Measurements from ENCODE around the gene CSMD2.

The CSMD2 gene

DNA sequence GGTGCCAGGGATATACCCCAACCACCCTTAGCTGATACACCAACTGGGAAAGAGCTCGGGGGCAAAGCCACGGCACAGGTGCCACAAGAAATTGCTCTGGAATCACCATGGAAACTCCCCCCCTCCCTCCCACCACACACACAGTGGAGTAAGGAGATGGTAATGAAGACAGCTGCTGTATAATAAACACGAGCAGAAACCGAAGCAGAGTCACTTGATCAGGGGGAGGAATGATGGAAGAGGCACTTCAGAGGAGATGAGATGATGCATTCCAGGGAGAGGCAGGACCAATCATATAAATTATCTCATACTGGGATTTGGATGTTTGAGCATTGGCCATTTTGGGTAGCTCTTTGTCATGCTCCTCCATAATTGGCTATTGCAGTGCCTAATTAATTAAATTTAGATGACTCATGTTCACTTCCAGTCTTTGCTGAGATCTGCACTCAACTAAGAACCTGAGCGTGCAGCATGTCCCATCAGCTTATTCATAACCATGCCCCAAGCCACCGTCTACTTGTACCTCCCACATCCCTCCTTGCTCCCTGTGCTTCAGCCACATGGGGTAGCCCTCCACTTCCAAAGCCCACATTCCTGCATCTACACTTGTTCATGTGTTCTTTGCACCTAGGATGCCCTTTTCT, 503.1 kb downstream of the CSMD2 start:
- Histone ChIP-seq H3K9me3 (ENCODE audit: insufficient read depth, low read length) (no peaks in the 10 kb centered on the region), H3K9ac (ENCODE audit: insufficient read length, low read depth) (no peak overlapping the region), H3K36me3 (ENCODE audit: insufficient read depth, insufficient read length, low read length) (peaks cover 3% of the 10 kb centered on the region), H3K4me1 (ENCODE audit: insufficient read depth, insufficient read length) (no peaks in the 10 kb centered on the region), H3K4me3 (ENCODE audit: insufficient read length, low read depth) (no peak overlapping the region), H3K27me3 (ENCODE audit: insufficient read depth, insufficient read length) (no peaks in the 10 kb centered on the region)
- DNase-seq (ENCODE audit: low read depth, low spot score), result no peak
- TF ChIP-seq SUZ12 (IDR thresholded peaks at IDR 0.05; ENCODE audit: extremely low read depth, insufficient read depth, insufficient read length) (no peak), ZNF274 (IDR thresholded peaks at IDR 0.05; ENCODE audit: low read depth, low read length) (no peak), YY1 (IDR thresholded peaks at IDR 0.05; ENCODE audit: insufficient read depth, insufficient read length) (no peak)

DNA sequence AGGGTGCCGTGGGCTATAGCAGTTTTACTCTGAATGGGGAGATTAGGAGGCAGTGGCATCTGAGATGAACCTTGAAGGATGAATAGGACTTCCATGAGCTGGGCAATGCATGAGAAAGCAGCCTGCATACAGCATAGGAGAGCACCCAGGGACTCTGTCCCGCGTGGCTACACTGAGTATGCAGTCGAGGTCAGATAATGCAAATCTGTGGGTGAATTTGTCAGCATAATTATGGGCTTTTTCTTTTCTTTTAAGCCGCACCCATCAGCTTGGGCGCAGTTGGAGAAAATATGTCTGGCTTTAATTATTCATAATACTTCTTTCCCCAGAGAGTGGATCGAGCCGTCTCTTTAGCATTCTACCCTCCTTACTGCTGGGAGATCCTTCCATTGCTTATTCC, 504.1 kb downstream of the CSMD2 start:
- H3K9ac ChIP-seq (ENCODE audit: insufficient read length, low read depth), result no peak overlapping the region
- H3K36me3 ChIP-seq (ENCODE audit: insufficient read depth, insufficient read length, low read length), result peaks cover 3% of the 10 kb centered on the region
- H3K27me3 ChIP-seq (ENCODE audit: insufficient read depth, insufficient read length), result no peaks in the 10 kb centered on the region
- DNase-seq (ENCODE audit: low read depth, low spot score), result no peak
- TF ChIP-seq SUZ12 (IDR thresholded peaks at IDR 0.05; ENCODE audit: extremely low read depth, insufficient read depth, insufficient read length), result no peak
- no peak for TF ChIP-seq ZNF274 (IDR thresholded peaks at IDR 0.05; ENCODE audit: low read depth, low read length)
- TF ChIP-seq YY1 (IDR thresholded peaks at IDR 0.05; ENCODE audit: insufficient read depth, insufficient read length), result no peak
- H3K4me3 ChIP-seq (ENCODE audit: insufficient read length, low read depth), result no peak overlapping the region
- H3K4me1 ChIP-seq (ENCODE audit: insufficient read depth, insufficient read length), result no peaks in the 10 kb centered on the region
- no peaks in the 10 kb centered on the region for H3K9me3 ChIP-seq (ENCODE audit: insufficient read depth, low read length)

DNA sequence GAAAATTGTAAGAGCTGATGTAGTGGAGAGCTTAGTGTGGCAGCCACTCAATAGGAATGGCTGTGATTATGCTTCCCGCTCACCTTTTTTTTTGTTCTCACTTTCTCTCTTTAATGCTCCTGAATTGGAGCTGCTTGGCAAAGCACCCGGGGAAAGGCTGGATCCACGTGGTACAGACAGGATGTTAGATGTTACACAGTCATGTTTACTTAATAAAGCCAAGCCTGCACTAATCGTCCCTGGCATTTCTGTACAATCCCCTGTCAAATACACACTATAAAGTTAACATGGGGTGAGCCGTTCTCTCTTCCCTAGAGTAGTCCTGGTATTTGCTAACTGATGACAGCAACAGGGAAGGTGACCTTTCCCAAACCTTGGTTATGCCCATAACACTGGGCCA, 504.8 kb downstream of the CSMD2 start:
- no peaks in the 10 kb centered on the region for H3K27me3 ChIP-seq (ENCODE audit: insufficient read depth, insufficient read length)
- H3K4me1 ChIP-seq (ENCODE audit: insufficient read depth, insufficient read length), result no peaks in the 10 kb centered on the region
- no peak for TF ChIP-seq ZNF274 (IDR thresholded peaks at IDR 0.05; ENCODE audit: low read depth, low read length)
- TF ChIP-seq YY1 (IDR thresholded peaks at IDR 0.05; ENCODE audit: insufficient read depth, insufficient read length), result no peak
- no peak for TF ChIP-seq SUZ12 (IDR thresholded peaks at IDR 0.05; ENCODE audit: extremely low read depth, insufficient read depth, insufficient read length)
- DNase-seq (ENCODE audit: low read depth, low spot score), result no peak
- peaks cover 3% of the 10 kb centered on the region for H3K36me3 ChIP-seq (ENCODE audit: insufficient read depth, insufficient read length, low read length)
- H3K9me3 ChIP-seq (ENCODE audit: insufficient read depth, low read length), result no peaks in the 10 kb centered on the region
- no peak overlapping the region for H3K9ac ChIP-seq (ENCODE audit: insufficient read length, low read depth)
- no peak overlapping the region for H3K4me3 ChIP-seq (ENCODE audit: insufficient read length, low read depth)

DNA sequence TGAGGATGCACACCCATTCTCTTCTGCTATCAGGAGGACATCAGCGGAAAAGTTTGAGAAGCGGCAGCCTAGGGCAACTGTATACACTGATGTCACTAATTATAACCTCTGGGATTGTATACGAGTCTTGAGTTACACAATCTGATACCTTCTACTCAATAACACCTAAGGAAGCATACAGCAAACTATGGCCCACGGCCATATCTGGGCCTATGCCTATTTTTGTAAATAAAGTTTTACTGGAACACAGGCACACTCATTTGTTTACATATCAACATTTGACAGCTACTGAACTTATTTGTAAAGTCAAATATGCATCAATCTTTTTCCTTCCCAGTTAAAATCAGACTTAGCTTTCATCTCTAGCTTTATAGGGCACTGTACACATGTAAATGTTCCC, 505.4 kb downstream of the CSMD2 start:
- TF ChIP-seq YY1 (IDR thresholded peaks at IDR 0.05; ENCODE audit: insufficient read depth, insufficient read length), result no peak
- TF ChIP-seq ZNF274 (IDR thresholded peaks at IDR 0.05; ENCODE audit: low read depth, low read length), result no peak
- TF ChIP-seq SUZ12 (IDR thresholded peaks at IDR 0.05; ENCODE audit: extremely low read depth, insufficient read depth, insufficient read length), result no peak
- Histone ChIP-seq H3K4me3 (ENCODE audit: insufficient read length, low read depth) (no peak overlapping the region), H3K36me3 (ENCODE audit: insufficient read depth, insufficient read length, low read length) (peaks cover 3% of the 10 kb centered on the region), H3K9ac (ENCODE audit: insufficient read length, low read depth) (no peak overlapping the region), H3K9me3 (ENCODE audit: insufficient read depth, low read length) (no peaks in the 10 kb centered on the region), H3K27me3 (ENCODE audit: insufficient read depth, insufficient read length) (no peaks in the 10 kb centered on the region), H3K4me1 (ENCODE audit: insufficient read depth, insufficient read length) (no peaks in the 10 kb centered on the region)
- DNase-seq (ENCODE audit: low read depth, low spot score), result no peak

DNA sequence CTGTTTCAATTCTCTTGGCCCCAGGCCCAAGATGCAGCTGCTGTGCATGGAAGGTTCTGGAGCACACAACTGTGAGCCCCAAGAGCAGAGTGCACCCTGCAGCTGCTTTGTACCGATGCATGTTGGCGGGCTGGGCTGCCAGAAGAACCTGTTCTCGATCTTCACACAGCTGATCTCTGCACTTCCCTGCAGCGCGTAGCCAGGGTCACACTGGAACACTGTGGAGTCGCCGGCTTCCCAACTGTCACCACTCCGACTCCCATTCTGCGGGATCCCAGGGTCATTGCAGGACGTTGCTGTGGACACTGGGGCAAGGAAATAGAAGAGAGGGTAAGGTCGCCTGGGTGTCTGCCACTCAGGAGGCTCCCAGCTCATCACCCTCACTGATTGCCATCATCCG, 507.2 kb downstream of the CSMD2 start:
- H3K4me1 ChIP-seq (ENCODE audit: insufficient read depth, insufficient read length), result no peaks in the 10 kb centered on the region
- H3K4me3 ChIP-seq (ENCODE audit: insufficient read length, low read depth), result no peak overlapping the region
- TF ChIP-seq YY1 (IDR thresholded peaks at IDR 0.05; ENCODE audit: insufficient read depth, insufficient read length), result no peak
- TF ChIP-seq SUZ12 (IDR thresholded peaks at IDR 0.05; ENCODE audit: extremely low read depth, insufficient read depth, insufficient read length), result no peak
- no peak for TF ChIP-seq ZNF274 (IDR thresholded peaks at IDR 0.05; ENCODE audit: low read depth, low read length)
- H3K36me3 ChIP-seq (ENCODE audit: insufficient read depth, insufficient read length, low read length), result peaks cover 3% of the 10 kb centered on the region
- H3K9ac ChIP-seq (ENCODE audit: insufficient read length, low read depth), result no peak overlapping the region
- H3K27me3 ChIP-seq (ENCODE audit: insufficient read depth, insufficient read length), result no peaks in the 10 kb centered on the region
- no peaks in the 10 kb centered on the region for H3K9me3 ChIP-seq (ENCODE audit: insufficient read depth, low read length)
- DNase-seq (ENCODE audit: low read depth, low spot score), result no peak

DNA sequence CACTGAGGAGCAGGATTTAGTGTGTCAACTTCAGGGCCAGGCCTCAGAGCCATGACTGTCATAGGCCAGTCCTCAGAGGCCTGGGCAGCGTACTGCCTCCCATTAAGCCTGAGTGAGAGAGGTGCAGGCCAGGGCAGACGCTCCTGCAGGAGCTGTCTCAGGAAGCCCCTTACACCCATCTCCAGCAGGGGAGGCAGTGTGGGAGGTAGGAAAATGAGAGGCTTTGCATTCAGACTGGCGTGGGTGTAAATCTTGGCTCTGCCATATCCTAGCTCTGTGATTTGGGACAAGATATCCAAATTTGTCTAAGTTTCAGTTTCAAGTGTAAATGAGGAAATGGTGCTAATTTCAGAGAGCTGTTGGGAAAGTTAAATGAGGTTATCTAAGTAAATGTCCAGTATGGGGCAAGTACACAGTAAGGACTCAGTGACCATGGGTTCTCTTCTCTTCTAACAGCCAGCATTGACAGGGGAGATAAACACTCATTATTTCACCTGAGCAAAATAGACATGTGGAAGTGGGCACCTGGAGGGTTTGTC, 508.5 kb downstream of the CSMD2 start:
- Histone ChIP-seq H3K4me3 (ENCODE audit: insufficient read length, low read depth) (no peak overlapping the region), H3K9ac (ENCODE audit: insufficient read length, low read depth) (no peak overlapping the region), H3K9me3 (ENCODE audit: insufficient read depth, low read length) (no peaks in the 10 kb centered on the region), H3K27me3 (ENCODE audit: insufficient read depth, insufficient read length) (no peaks in the 10 kb centered on the region), H3K36me3 (ENCODE audit: insufficient read depth, insufficient read length, low read length) (no peaks in the 10 kb centered on the region), H3K4me1 (ENCODE audit: insufficient read depth, insufficient read length) (no peaks in the 10 kb centered on the region)
- no peak for DNase-seq (ENCODE audit: low read depth, low spot score)
- TF ChIP-seq ZNF274 (IDR thresholded peaks at IDR 0.05; ENCODE audit: low read depth, low read length) (no peak), SUZ12 (IDR thresholded peaks at IDR 0.05; ENCODE audit: extremely low read depth, insufficient read depth, insufficient read length) (no peak), YY1 (IDR thresholded peaks at IDR 0.05; ENCODE audit: insufficient read depth, insufficient read length) (no peak)

DNA sequence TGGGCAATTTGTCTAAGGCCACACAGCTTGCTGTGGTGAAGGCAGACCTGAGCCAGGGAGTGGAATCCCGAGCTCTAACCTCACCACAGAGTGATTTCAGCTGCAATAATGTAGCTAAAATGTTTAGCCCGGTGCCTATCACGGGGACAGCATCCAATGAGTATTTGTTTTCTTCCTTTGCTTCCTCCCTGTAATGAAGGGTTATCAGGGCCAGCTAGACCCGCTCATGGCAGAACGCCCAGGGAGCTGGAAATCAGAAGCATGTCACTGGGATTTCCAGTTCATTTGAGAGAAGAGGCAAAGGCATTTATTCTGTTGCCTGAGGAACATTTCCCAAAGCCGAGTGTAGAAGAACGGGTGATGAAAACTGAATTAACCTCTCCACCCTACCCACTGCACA, 509.5 kb downstream of the CSMD2 start:
- H3K9ac ChIP-seq (ENCODE audit: insufficient read length, low read depth), result no peak overlapping the region
- no peaks in the 10 kb centered on the region for H3K27me3 ChIP-seq (ENCODE audit: insufficient read depth, insufficient read length)
- TF ChIP-seq SUZ12 (IDR thresholded peaks at IDR 0.05; ENCODE audit: extremely low read depth, insufficient read depth, insufficient read length) (no peak), YY1 (IDR thresholded peaks at IDR 0.05; ENCODE audit: insufficient read depth, insufficient read length) (no peak), ZNF274 (IDR thresholded peaks at IDR 0.05; ENCODE audit: low read depth, low read length) (no peak)
- DNase-seq (ENCODE audit: low read depth, low spot score), result no peak
- no peak overlapping the region for H3K4me3 ChIP-seq (ENCODE audit: insufficient read length, low read depth)
- H3K4me1 ChIP-seq (ENCODE audit: insufficient read depth, insufficient read length), result no peaks in the 10 kb centered on the region
- H3K9me3 ChIP-seq (ENCODE audit: insufficient read depth, low read length), result no peaks in the 10 kb centered on the region
- no peaks in the 10 kb centered on the region for H3K36me3 ChIP-seq (ENCODE audit: insufficient read depth, insufficient read length, low read length)

All from NT2/D1 (cell line).